HCT116 (cell line): ENCODE measurements around the gene TMEM205. TPM values are rescaled to one million over a fixed set of nuclear protein-coding genes. Genes with fewer than 3 reads are reported as not detected.

Source experiments
- ATAC-seq: fragments of 200-7000 bp; cut with Tn5 transposase; 2 replicates; pipeline ENCODE4 v1.9.1; 2020; ENCODE audit warnings: mild to moderate bottlenecking, moderate library complexity
- BruUV-seq: library from RNA; stranded (reverse); fragments of 400-500 nt; replicated peaks from 2 replicates; lab custom pipeline; 2021; lab: Mats Ljungman, UMichigan
- CTCF ChIA-PET: fragments of 300-600 bp; sonication (Branson Sonifier 250); formaldehyde crosslinking; loops from one replicate; lab custom pipeline; 2021; ENCODE audit warnings: antibody characterized with exemption; lab: Charles Lee
- POLR2A ChIA-PET: fragments of 300-600, 350-600 bp; sonication (Branson Sonifier 250); formaldehyde crosslinking; loops from one replicate; lab custom pipeline; 2021; ENCODE audit warnings: antibody characterized with exemption; lab: Charles Lee
- RAD21 ChIA-PET, 2 experiments: fragments of 300-600 bp; sonication (Branson Sonifier 250); formaldehyde crosslinking; loops; one replicate each; lab custom pipeline; 2023; ENCODE audit warnings: low total read pairs in 2 of 2; ENCODE audit not compliant: uncharacterized antibody in 2 of 2, unreplicated experiment in 2 of 2, low non-redundant PET in 1 of 2; lab: Charles Lee
- DNase-seq: peaks from one replicate; pipeline ENCODE4 v3.0.0-alpha.2; 2010; ENCODE audit warnings: low read depth, low spot score
- H2AFZ ChIP-seq: fragments of 200-600 bp; shearing (Covaris generic), sonication (generic); 2 replicates; pipeline ENCODE4 v1.6.1; 2017; ENCODE audit warnings: low read depth, mixed run types, mixed read lengths, antibody characterized with exemption, low read length; ENCODE audit not compliant: poor library complexity, severe bottlenecking
- H3K27ac ChIP-seq: 2 replicates; pipeline ENCODE4 v1.5.1; 2012; ENCODE audit warnings: low read depth, low read length
- H3K27me3 ChIP-seq: fragments of 200-600 bp; sonication (generic); 2 replicates; pipeline ENCODE4 v1.6.1; 2016; ENCODE audit warnings: mixed run types, low read length, mixed read lengths; ENCODE audit not compliant: insufficient read depth
- H3K36me3 ChIP-seq, 2 experiments: fragments of 200-500 bp in 1 of 2; fragments of 200-600 bp in 1 of 2; sonication (Bioruptor generic) in 1 of 2; sonication (generic) in 1 of 2; 2 replicates each; pipeline versions ENCODE4 v1.5.1 to v1.6.1; 2014 to 2016; ENCODE audit warnings: low read length in 2 of 2, inconsistent platforms in 1 of 2, mixed read lengths in 1 of 2, mixed run types in 1 of 2; ENCODE audit not compliant: insufficient read depth in 2 of 2, control insufficient read depth in 1 of 2
- H3K4me1 ChIP-seq, 2 experiments: fragments of 200-600 bp in 1 of 2; sonication (generic) in 1 of 2; 2 replicates each; pipeline versions ENCODE4 v1.5.1 to v1.6.1; 2012 to 2017; ENCODE audit warnings: low read length in 2 of 2, inconsistent platforms in 1 of 2, mild to moderate bottlenecking in 1 of 2, mixed read lengths in 1 of 2, mixed run types in 1 of 2, moderate library complexity in 1 of 2; ENCODE audit not compliant: insufficient read depth in 2 of 2, control insufficient read depth in 1 of 2
- H3K4me2 ChIP-seq: fragments of 200-600 bp; sonication (generic); 2 replicates; pipeline ENCODE4 v1.6.1; 2017; ENCODE audit warnings: mixed run types, low read length, mixed read lengths
- H3K4me3 ChIP-seq, 2 experiments: fragments of 200-600 bp in 1 of 2; sonication (generic) in 1 of 2; replicated peaks in 1 of 2; 2 replicates each; pipeline ENCODE4 v1.5.1; 2011 to 2016; ENCODE audit warnings: low read length in 2 of 2, control low read depth in 1 of 2, low read depth in 1 of 2, mild to moderate bottlenecking in 1 of 2, mixed read lengths in 1 of 2, mixed run types in 1 of 2
- H3K79me2 ChIP-seq: fragments of 200-600 bp; sonication (generic); 2 replicates; pipeline ENCODE4 v1.6.1; 2017; ENCODE audit warnings: mild to moderate bottlenecking, mixed run types, low read length, moderate library complexity, mixed read lengths; ENCODE audit not compliant: insufficient read depth
- H3K9ac ChIP-seq: fragments of 200-600 bp; sonication (generic); 2 replicates; pipeline ENCODE4 v1.6.1; 2016; ENCODE audit warnings: low read length, mixed read lengths
- H3K9me2 ChIP-seq: fragments of 200-600 bp; sonication (generic), shearing (Covaris generic); 2 replicates; pipeline ENCODE4 v1.6.1; 2017; ENCODE audit warnings: mixed run types, mild to moderate bottlenecking, moderate library complexity; ENCODE audit not compliant: insufficient read depth
- H3K9me3 ChIP-seq, 2 experiments: fragments of 200-500 bp in 1 of 2; fragments of 200-600 bp in 1 of 2; sonication (Bioruptor generic) in 1 of 2; sonication (generic) in 1 of 2; 2 replicates each; pipeline ENCODE4 v1.6.1; 2014 to 2017; ENCODE audit warnings: low read length in 2 of 2, mixed read lengths in 2 of 2, inconsistent platforms in 1 of 2, low read depth in 1 of 2, mild to moderate bottlenecking in 1 of 2, mixed run types in 1 of 2, moderate library complexity in 1 of 2; ENCODE audit not compliant: control insufficient read depth in 1 of 2, insufficient read depth in 1 of 2
- H4K20me1 ChIP-seq: fragments of 200-600 bp; sonication (generic), shearing (Covaris generic); 2 replicates; pipeline ENCODE4 v1.6.1; 2017; ENCODE audit warnings: mixed run types, mild to moderate bottlenecking, moderate library complexity; ENCODE audit not compliant: insufficient read depth
- CEBPB ChIP-seq: IDR thresholded peaks from 2 replicates; pipeline ENCODE4 v1.6.1; 2012; ENCODE audit warnings: low read depth
- EGR1 ChIP-seq: IDR thresholded peaks from 2 replicates; pipeline ENCODE4 v1.6.1; 2012; ENCODE audit warnings: low read depth
- ELF1 ChIP-seq: IDR thresholded peaks from 2 replicates; pipeline ENCODE4 v1.6.1; 2012; ENCODE audit warnings: low read depth, borderline replicate concordance
- JUND ChIP-seq: IDR thresholded peaks from 2 replicates; pipeline ENCODE4 v1.6.1; 2012
- RAD21 ChIP-seq: IDR thresholded peaks from 2 replicates; pipeline ENCODE4 v1.6.1; 2012; ENCODE audit warnings: low read depth, mild to moderate bottlenecking
- SIN3A ChIP-seq: IDR thresholded peaks from 2 replicates; pipeline ENCODE4 v1.6.1; 2012; ENCODE audit warnings: low read depth
- SP1 ChIP-seq: IDR thresholded peaks from 2 replicates; pipeline ENCODE4 v1.6.1; 2012; ENCODE audit warnings: low read depth
- SRF ChIP-seq: IDR thresholded peaks from 2 replicates; pipeline ENCODE4 v1.6.1; 2012; ENCODE audit warnings: low read depth
- intact Hi-C: fragments of 100-400 bp; cut with micrococcal nuclease; formaldehyde crosslinking; loops from 2 replicates; pipeline ENCODE4 v1.10.0; 2022
- total RNA-seq: library from RNA; stranded (reverse); gene quantifications from one replicate; pipeline ENCODE4 v1.2.1, GENCODE V29; 2021; ENCODE audit not compliant: unreplicated experiment
- TF ChIP-seq, protein P1 (sequence below): IDR thresholded peaks from 2 replicates; pipeline ENCODE4 v1.6.1; 2012

TMEM205 gene
- total RNA-seq, 1 experiment from 2014 or later = 55.9 TPM

- peak overlapping the region; percentile 69 to 71 for H3K4me3 ChIP-seq
- no peaks in the 10 kb centered on the region for H3K27me3 ChIP-seq
- BruUV-seq = no TSS peak
- POLR2A ChIA-PET = interaction anchor here (0.8 to 2.8 kb wide), 5 partner anchors 9 to 51 kb away, joined by 4 to 12 read pairs (median 6); partner anchors contain the start of genes CCDC159, ODAD3, PRKCSH and RGL3
- no peaks in the 10 kb centered on the region for H4K20me1 ChIP-seq
- 0 out of 2 replicates have a peak, but pooled peaks cover 3% of the 10 kb centered on the region for H3K79me2 ChIP-seq
- H3K9me2 ChIP-seq = no peaks in the 10 kb centered on the region
- TF ChIP-seq, protein P1, sequence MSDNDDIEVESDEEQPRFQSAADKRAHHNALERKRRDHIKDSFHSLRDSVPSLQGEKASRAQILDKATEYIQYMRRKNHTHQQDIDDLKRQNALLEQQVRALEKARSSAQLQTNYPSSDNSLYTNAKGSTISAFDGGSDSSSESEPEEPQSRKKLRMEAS = no peak
- TF ChIP-seq SP1 = no peak
- TF ChIP-seq EGR1 = no peak
- TF ChIP-seq SIN3A = no peak
- TF ChIP-seq SRF = no peak
- no peak for TF ChIP-seq JUND
- no peak for TF ChIP-seq CEBPB
- no peak for TF ChIP-seq ELF1
- TF ChIP-seq RAD21 = no peak
- TF ChIP-seq, all 23 proteins: peak for 0
- Histone ChIP-seq H3K9ac (peak overlapping the region; percentile 79), H3K36me3 (no peaks in the 10 kb centered on the region), H3K4me1 (peaks cover 28 to 60% of the 10 kb centered on the region in 2 experiments), H3K9me3 (no peaks in the 10 kb centered on the region), H2AFZ (no peak overlapping the region), H3K4me2 (peak overlapping the region; percentile 97), H3K27ac (peak overlapping the region; percentile 81)
- intact Hi-C loops = loop anchor here (5.0 kb wide), 1 partner anchor 91 kb away; no protein-coding TSS in a partner anchor
- ATAC-seq = no peak
- DNase-seq = no peak
- CTCF ChIA-PET = interaction anchor here (0.6 to 4.4 kb wide), 18 partner anchors 8 to 145 kb away, joined by 3 to 48 read pairs (median 4); partner anchors contain the start of genes CCDC159, ECSIT, ODAD3 and PRKCSH
- RAD21 ChIA-PET = interaction anchor here in 1 of 2 experiments (0.6 to 1.5 kb wide), 3 partner anchors 9 to 62 kb away, joined by 3 to 4 read pairs (median 3); partner anchors contain the start of gene SWSAP1
Measured at GRCh38 chr19:11383706-11384048, 37.6 kb upstream of the TMEM205 start.
